CD4-positive, alpha-beta T cell (primary cell): ENCODE results near the gene INAVA. TPM values are rescaled to one million over a fixed set of nuclear protein-coding genes. Genes with fewer than 3 reads are reported as not detected.

Experiments used
- ATAC-seq: fragments of 200-7000 bp; cut with Tn5 transposase; one replicate; pipeline ENCODE4 v1.10.0; 2022; ENCODE audit warnings: mild to moderate bottlenecking; ENCODE audit not compliant: poor library complexity
- CTCF ChIA-PET: fragments of 350-600 bp; sonication (Branson Sonifier 250); formaldehyde crosslinking; loops from one replicate; lab custom pipeline; 2021; ENCODE audit warnings: antibody characterized with exemption, inconsistent platforms; lab: Charles Lee
- POLR2A ChIA-PET: fragments of 350-600 bp; sonication (Branson Sonifier 250); formaldehyde crosslinking; loops from one replicate; lab custom pipeline; 2021; ENCODE audit warnings: antibody characterized with exemption, inconsistent platforms; lab: Charles Lee
- DNase-seq, 14 experiments: peaks; one replicate each; pipeline ENCODE4 v3.0.0-alpha.2; 2013 to 2020; ENCODE audit warnings: mixed read lengths in 2 of 14
- H3K27ac ChIP-seq, 2 donors: one replicate each; pipeline versions ENCODE4 v1.5.1 to v1.7.0; 2013; ENCODE audit warnings: low read length in 2 of 2, low read depth in 1 of 2, mild to moderate bottlenecking in 1 of 2
- H3K27me3 ChIP-seq, 2 experiments: 1 replicate in 1 of 2; 2 replicates in 1 of 2; pipeline versions ENCODE4 v1.6.1 to v1.7.0; 2013; ENCODE audit warnings: low read length in 2 of 2, control low read depth in 1 of 2, mild to moderate bottlenecking in 1 of 2, moderate library complexity in 1 of 2; ENCODE audit not compliant: insufficient read depth in 2 of 2, control insufficient read depth in 1 of 2
- H3K36me3 ChIP-seq: one replicate; pipeline ENCODE4 v1.6.1; 2013; ENCODE audit warnings: low read length, control low read depth; ENCODE audit not compliant: insufficient read depth
- H3K4me1 ChIP-seq: one replicate; pipeline ENCODE4 v1.6.1; 2013; ENCODE audit warnings: low read length, control low read depth; ENCODE audit not compliant: insufficient read depth
- H3K4me3 ChIP-seq: one replicate; pipeline ENCODE4 v1.5.1; 2013; ENCODE audit warnings: mild to moderate bottlenecking, low read length, moderate library complexity
- H3K9me3 ChIP-seq, 2 experiments: 1 replicate in 1 of 2; 2 replicates in 1 of 2; pipeline versions ENCODE4 v1.6.1 to v1.7.0; 2013; ENCODE audit warnings: low read length in 2 of 2, mild to moderate bottlenecking in 2 of 2, control low read depth in 1 of 2, moderate library complexity in 1 of 2; ENCODE audit not compliant: control insufficient read depth in 1 of 2, insufficient read depth in 1 of 2
- H3K27ac Mint-ChIP-seq: one replicate; pipeline ENCODE4 v1.8.0; 2020; ENCODE audit warnings: mixed read lengths
- H3K27me3 Mint-ChIP-seq: one replicate; pipeline ENCODE4 v1.8.0; 2021; ENCODE audit warnings: mixed read lengths
- H3K36me3 Mint-ChIP-seq: one replicate; pipeline ENCODE4 v1.8.0; 2021; ENCODE audit warnings: low read depth, mixed read lengths
- H3K4me1 Mint-ChIP-seq: one replicate; pipeline ENCODE4 v1.8.0; 2021; ENCODE audit warnings: low read depth, mixed read lengths
- H3K4me3 Mint-ChIP-seq: one replicate; pipeline ENCODE4 v1.8.0; 2020; ENCODE audit warnings: mild to moderate bottlenecking, mixed read lengths
- H3K9me3 Mint-ChIP-seq: one replicate; pipeline ENCODE4 v1.8.0; 2020; ENCODE audit warnings: mixed read lengths
- intact Hi-C, 2 experiments: fragments of 100-400 bp; cut with DNase I in 1 of 2; cut with micrococcal nuclease in 1 of 2; formaldehyde crosslinking; loops; one replicate each; pipeline versions ENCODE4 v1.15.1 to v1.9.0; 2023 to 2025; cut with DNase I, micrococcal nuclease
- polyA plus RNA-seq, 2 donors: library from polyadenylated mRNA; unstranded; fragments of 120-200 nt; gene quantifications; one replicate each; pipeline ENCODE4 v1.2.1, GENCODE V29; 2013
- total RNA-seq, 174 experiments: library from RNA in 2 of 174; stranded (reverse) in 2 of 174; gene quantifications; one replicate each; pipeline ENCODE4 v1.2.3 and lab custom pipeline; 2021 to 2026
- TF ChIP-seq, protein P1 (sequence below): fragments of 200-600 bp; IDR thresholded peaks from one replicate; pipeline ENCODE4 v1.8.0; 2022; ENCODE audit warnings: antibody characterized with exemption, mild to moderate bottlenecking

INAVA gene, protein sequence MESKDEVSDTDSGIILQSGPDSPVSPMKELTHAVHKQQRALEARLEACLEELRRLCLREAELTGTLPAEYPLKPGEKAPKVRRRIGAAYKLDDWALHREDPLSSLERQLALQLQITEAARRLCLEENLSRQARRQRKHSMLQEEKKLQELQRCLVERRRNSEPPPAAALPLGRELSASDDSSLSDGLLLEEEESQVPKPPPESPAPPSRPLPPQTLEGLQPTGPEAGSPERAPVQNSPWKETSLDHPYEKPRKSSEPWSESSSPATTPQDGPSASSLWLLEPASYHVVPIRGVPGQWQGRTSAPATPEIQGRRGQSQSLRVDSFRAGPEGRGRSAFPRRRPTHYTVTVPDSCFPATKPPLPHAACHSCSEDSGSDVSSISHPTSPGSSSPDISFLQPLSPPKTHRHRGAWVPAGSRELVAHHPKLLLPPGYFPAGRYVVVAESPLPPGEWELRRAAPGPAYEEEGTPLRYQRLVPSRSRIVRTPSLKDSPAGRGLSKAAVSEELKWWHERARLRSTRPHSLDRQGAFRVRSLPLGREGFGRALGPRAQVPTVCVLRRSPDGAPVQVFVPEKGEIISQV
- total RNA-seq (under 1 TPM in 1 of 2 experiments, not detected in 1; 0.22 TPM), total RNA-seq (lab: John Stamatoyannopoulos, UW) (0 to 0.98 (median 0.12) reads per million in 172 experiments)
- 0.37 TPM for polyA plus RNA-seq (2013, experiment 1 of 2)
- 0.57 TPM for polyA plus RNA-seq (2013, experiment 2 of 2)

DNA sequence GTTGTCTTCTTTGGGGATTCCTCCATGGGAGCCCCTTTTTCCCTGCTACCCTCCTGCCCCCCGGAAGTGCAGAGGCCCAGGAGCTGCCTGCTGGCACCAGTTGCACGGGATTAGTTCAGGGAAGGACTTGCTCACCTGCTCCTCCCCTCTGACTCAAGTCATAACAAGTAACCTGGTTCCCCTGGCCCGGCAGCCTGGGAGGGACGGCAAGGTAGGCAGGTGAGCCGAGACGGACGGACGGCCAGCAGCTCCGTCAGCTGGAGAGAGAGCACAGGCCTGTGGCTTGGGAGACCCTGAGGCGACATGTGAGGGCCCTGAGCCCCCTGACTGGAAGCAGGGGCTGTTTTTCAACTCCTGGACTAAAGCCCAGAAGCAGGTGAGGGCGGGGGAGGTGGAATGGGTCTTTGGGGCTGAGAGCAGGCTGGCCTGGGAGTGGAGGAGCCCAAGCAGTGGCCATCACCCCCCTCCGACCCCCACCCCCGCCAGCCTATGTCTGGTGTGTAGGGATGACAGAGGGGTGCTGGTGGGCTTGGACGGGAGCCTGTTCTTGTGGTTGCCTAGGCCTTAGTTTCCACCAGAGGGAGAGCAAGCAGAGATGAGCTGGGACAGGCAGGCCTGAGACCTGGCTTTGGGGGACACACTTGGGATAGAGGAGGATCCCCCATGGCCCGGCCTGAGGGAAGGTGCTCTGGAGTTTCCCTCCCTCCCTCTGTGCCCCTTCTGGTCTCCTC lies at the start of gene INAVA:
Gene INAVA, plus strand, starts transcription at position 189 of the 731 bp plus-strand sequence. CDS start 3,501 bp downstream, outside the sequence.
- POLR2A ChIA-PET, result no interaction called here
- CTCF ChIA-PET, result no interaction called here
- intact Hi-C loops, result no loop called here
- H3K27me3 Mint-ChIP-seq, result peaks cover 18% of the 10 kb centered on the region
- no peak within 1 kb of the TSS for H3K27ac Mint-ChIP-seq
- ATAC-seq (no peak), DNase-seq (no peak)
- H3K9me3 Mint-ChIP-seq, result no peaks in the 10 kb centered on the region
- Histone ChIP-seq H3K4me3 (no peak within 1 kb of the TSS), H3K4me1 (peaks cover 23% of the 10 kb centered on the region), H3K9me3 (no peaks in the 10 kb centered on the region), H3K36me3 (no peaks in the 10 kb centered on the region), H3K27me3 (peaks cover 7 to 24% of the 10 kb centered on the region in 2 experiments), H3K27ac (no peak within 1 kb of the TSS)
- no peaks in the 10 kb centered on the region for H3K36me3 Mint-ChIP-seq
- H3K4me3 Mint-ChIP-seq, result no peak within 1 kb of the TSS
- H3K4me1 Mint-ChIP-seq, result peaks cover 21% of the 10 kb centered on the region
- TF ChIP-seq, protein P1, sequence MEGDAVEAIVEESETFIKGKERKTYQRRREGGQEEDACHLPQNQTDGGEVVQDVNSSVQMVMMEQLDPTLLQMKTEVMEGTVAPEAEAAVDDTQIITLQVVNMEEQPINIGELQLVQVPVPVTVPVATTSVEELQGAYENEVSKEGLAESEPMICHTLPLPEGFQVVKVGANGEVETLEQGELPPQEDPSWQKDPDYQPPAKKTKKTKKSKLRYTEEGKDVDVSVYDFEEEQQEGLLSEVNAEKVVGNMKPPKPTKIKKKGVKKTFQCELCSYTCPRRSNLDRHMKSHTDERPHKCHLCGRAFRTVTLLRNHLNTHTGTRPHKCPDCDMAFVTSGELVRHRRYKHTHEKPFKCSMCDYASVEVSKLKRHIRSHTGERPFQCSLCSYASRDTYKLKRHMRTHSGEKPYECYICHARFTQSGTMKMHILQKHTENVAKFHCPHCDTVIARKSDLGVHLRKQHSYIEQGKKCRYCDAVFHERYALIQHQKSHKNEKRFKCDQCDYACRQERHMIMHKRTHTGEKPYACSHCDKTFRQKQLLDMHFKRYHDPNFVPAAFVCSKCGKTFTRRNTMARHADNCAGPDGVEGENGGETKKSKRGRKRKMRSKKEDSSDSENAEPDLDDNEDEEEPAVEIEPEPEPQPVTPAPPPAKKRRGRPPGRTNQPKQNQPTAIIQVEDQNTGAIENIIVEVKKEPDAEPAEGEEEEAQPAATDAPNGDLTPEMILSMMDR, result no peak

DNA sequence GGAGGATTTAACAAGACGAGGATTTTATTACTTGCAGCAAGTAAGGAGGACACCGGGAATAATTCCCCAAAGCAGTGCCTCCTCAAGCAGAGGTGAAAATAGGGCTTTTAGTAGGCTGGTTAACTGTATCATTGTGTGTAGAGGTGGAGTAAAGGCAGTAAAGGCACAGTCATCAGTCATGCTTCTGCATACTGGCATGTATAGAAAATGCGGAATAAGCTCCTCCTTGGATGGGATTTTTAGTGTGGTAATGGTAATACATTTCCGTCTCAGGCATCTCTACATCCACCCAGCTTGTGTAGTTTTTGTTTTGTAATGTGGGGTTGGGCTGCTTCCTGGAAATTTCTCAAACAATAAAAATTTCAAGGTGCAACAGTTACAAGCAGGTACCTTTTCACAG lies 49.3 kb upstream of the INAVA start:
- no peaks in the 10 kb centered on the region for H3K27me3 ChIP-seq
- no peak overlapping the region for H3K4me3 ChIP-seq
- no peaks in the 10 kb centered on the region for H3K4me1 ChIP-seq
- no peaks in the 10 kb centered on the region for H3K9me3 Mint-ChIP-seq
- peaks cover 54% of the 10 kb centered on the region for H3K36me3 Mint-ChIP-seq
- ATAC-seq (no peak), DNase-seq (no peak)
- no peak overlapping the region for H3K27ac ChIP-seq
- peaks cover 6% of the 10 kb centered on the region for H3K36me3 ChIP-seq
- TF ChIP-seq, protein P1, result no peak
- no peaks in the 10 kb centered on the region for H3K9me3 ChIP-seq
- ChIA-PET CTCF (interaction anchor here (0.9 kb wide), 1 partner anchor 14 kb away, joined by 3 read pairs; no protein-coding TSS in a partner anchor), POLR2A (no interaction called here)
- H3K4me3 Mint-ChIP-seq, result no peak overlapping the region
- no peak overlapping the region for H3K27ac Mint-ChIP-seq
- intact Hi-C loops, result no loop called here
- no peaks in the 10 kb centered on the region for H3K4me1 Mint-ChIP-seq
- no peaks in the 10 kb centered on the region for H3K27me3 Mint-ChIP-seq

DNA sequence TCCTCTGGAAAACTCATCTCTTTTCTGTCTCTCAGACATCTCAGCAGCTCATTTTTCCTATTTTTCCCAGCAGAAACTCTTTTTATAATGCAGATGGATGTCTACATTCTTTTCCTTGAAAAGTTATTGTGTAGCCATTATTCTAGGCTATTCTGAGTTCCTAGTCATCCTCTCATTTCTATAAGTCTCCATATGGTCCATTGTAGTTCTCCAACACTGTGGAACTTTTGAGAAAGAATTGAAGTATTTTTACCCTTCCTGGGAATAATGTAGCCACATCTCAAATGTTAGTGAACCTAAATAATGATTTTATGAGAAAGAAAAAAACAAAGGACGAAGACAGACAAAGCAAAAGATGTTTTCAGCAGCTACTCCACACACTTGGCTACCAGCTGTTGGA lies 48.3 kb upstream of the INAVA start:
- H3K27ac ChIP-seq, result no peak overlapping the region
- H3K27me3 ChIP-seq, result no peaks in the 10 kb centered on the region
- intact Hi-C loops, result no loop called here
- CTCF ChIA-PET, result no interaction called here
- POLR2A ChIA-PET, result no interaction called here
- no peaks in the 10 kb centered on the region for H3K4me1 Mint-ChIP-seq
- peaks cover 57% of the 10 kb centered on the region for H3K36me3 Mint-ChIP-seq
- TF ChIP-seq, protein P1, result no peak
- H3K9me3 ChIP-seq, result no peaks in the 10 kb centered on the region
- H3K4me1 ChIP-seq, result no peaks in the 10 kb centered on the region
- H3K27ac Mint-ChIP-seq, result no peak overlapping the region
- peaks cover 6% of the 10 kb centered on the region for H3K36me3 ChIP-seq
- H3K4me3 ChIP-seq, result no peak overlapping the region
- ATAC-seq (no peak), DNase-seq (no peak)
- no peaks in the 10 kb centered on the region for H3K27me3 Mint-ChIP-seq
- H3K4me3 Mint-ChIP-seq, result no peak overlapping the region
- H3K9me3 Mint-ChIP-seq, result no peaks in the 10 kb centered on the region
